Measurements from ENCODE around the gene ENTHD1.

The ENTHD1 gene

GRCh38 chr22:39920134-39920743 is 26.7 kb upstream of the ENTHD1 start:
- DNase-seq (ENCODE audit: low read depth): no peak

GRCh38 chr22:39917776-39918495 is 24.4 kb upstream of the ENTHD1 start:
- DNase-seq (ENCODE audit: low read depth): no peak
- no peak overlapping the region for H3K4me3 ChIP-seq (ENCODE audit: low read depth, low read length)
- no peak for TF ChIP-seq MAX (IDR thresholded peaks at IDR 0.05; ENCODE audit: low read depth, low read length)
- TF ChIP-seq POLR2A (IDR thresholded peaks at IDR 0.05; ENCODE audit: extremely low read depth, insufficient read length): no peak
- no peak for TF ChIP-seq MYC (IDR thresholded peaks at IDR 0.05; ENCODE audit: low read depth, low read length)
- no peak for TF ChIP-seq CTCF (IDR thresholded peaks at IDR 0.05; ENCODE audit: low read depth, low read length)

More at GRCh38 chr22:39920134-39920743, 26.7 kb upstream of the ENTHD1 start:
- no peak for TF ChIP-seq POLR2A (IDR thresholded peaks at IDR 0.05; ENCODE audit: extremely low read depth, insufficient read length)
- H3K4me3 ChIP-seq (ENCODE audit: low read depth, low read length): no peak overlapping the region

- no peak overlapping the region for H3K4me3 ChIP-seq (ENCODE audit: low read depth, low read length)
- no peak for DNase-seq (ENCODE audit: low read depth)
- TF ChIP-seq CTCF (IDR thresholded peaks at IDR 0.05; ENCODE audit: low read depth, low read length) (no peak), MAX (IDR thresholded peaks at IDR 0.05; ENCODE audit: low read depth, low read length) (no peak), POLR2A (IDR thresholded peaks at IDR 0.05; ENCODE audit: extremely low read depth, insufficient read length) (no peak), MYC (IDR thresholded peaks at IDR 0.05; ENCODE audit: low read depth, low read length) (no peak)
Observed at GRCh38 chr22:39917197-39917643, 23.7 kb upstream of the ENTHD1 start.

- DNase-seq (ENCODE audit: low read depth): no peak
- TF ChIP-seq POLR2A (IDR thresholded peaks at IDR 0.05; ENCODE audit: extremely low read depth, insufficient read length) (no peak), CTCF (IDR thresholded peaks at IDR 0.05; ENCODE audit: low read depth, low read length) (no peak), MAX (IDR thresholded peaks at IDR 0.05; ENCODE audit: low read depth, low read length) (no peak), MYC (IDR thresholded peaks at IDR 0.05; ENCODE audit: low read depth, low read length) (no peak)
- no peak overlapping the region for H3K4me3 ChIP-seq (ENCODE audit: low read depth, low read length)
Observed at GRCh38 chr22:39916496-39916895, 22.9 kb upstream of the ENTHD1 start.

- no peak for DNase-seq (ENCODE audit: low read depth)
- TF ChIP-seq CTCF (IDR thresholded peaks at IDR 0.05; ENCODE audit: low read depth, low read length): no peak
- no peak overlapping the region for H3K4me3 ChIP-seq (ENCODE audit: low read depth, low read length)
Observed at GRCh38 chr22:39915295-39915726, 21.8 kb upstream of the ENTHD1 start.

- no peak for DNase-seq (ENCODE audit: low read depth)
- no peak overlapping the region for H3K4me3 ChIP-seq (ENCODE audit: low read depth, low read length)
- no peak for TF ChIP-seq MYC (IDR thresholded peaks at IDR 0.05; ENCODE audit: low read depth, low read length)
Observed at GRCh38 chr22:39914584-39914983, 21.0 kb upstream of the ENTHD1 start.

- no peak for TF ChIP-seq MAX (IDR thresholded peaks at IDR 0.05; ENCODE audit: low read depth, low read length)
- no peak for TF ChIP-seq CTCF (IDR thresholded peaks at IDR 0.05; ENCODE audit: low read depth, low read length)
- no peak for TF ChIP-seq MYC (IDR thresholded peaks at IDR 0.05; ENCODE audit: low read depth, low read length)
- no peak for TF ChIP-seq POLR2A (IDR thresholded peaks at IDR 0.05; ENCODE audit: extremely low read depth, insufficient read length)
- DNase-seq (ENCODE audit: low read depth): no peak
- no peak overlapping the region for H3K4me3 ChIP-seq (ENCODE audit: low read depth, low read length)
Observed at GRCh38 chr22:39913886-39914285, 20.3 kb upstream of the ENTHD1 start.

Measured in NB4 (cell line).